Liver (tissue), 3 donors: ENCODE data around the gene MYL4.

Experiments used
- JUND ChIP-seq, 2 donors: IDR thresholded peaks; 2 replicates each; pipeline ENCODE4 v1.6.1; 2016; ENCODE audit warnings: antibody characterized with exemption in 2 of 2
- RXRA ChIP-seq, 2 donors: IDR thresholded peaks; 2 replicates each; pipeline ENCODE4 v1.6.1; 2017 to 2018; ENCODE audit warnings: antibody characterized with exemption in 2 of 2, mild to moderate bottlenecking in 1 of 2
- TF ChIP-seq, protein P1 (sequence below): fragments of 150-350 bp; IDR thresholded peaks from 2 replicates; pipeline ENCODE4 v1.5.1; 2017; ENCODE audit warnings: improper control_type of control experiment, low read depth, low read length; ENCODE audit not compliant: missing input control
- donor health status: healthy.
- donor health status: healthy.

DNA sequence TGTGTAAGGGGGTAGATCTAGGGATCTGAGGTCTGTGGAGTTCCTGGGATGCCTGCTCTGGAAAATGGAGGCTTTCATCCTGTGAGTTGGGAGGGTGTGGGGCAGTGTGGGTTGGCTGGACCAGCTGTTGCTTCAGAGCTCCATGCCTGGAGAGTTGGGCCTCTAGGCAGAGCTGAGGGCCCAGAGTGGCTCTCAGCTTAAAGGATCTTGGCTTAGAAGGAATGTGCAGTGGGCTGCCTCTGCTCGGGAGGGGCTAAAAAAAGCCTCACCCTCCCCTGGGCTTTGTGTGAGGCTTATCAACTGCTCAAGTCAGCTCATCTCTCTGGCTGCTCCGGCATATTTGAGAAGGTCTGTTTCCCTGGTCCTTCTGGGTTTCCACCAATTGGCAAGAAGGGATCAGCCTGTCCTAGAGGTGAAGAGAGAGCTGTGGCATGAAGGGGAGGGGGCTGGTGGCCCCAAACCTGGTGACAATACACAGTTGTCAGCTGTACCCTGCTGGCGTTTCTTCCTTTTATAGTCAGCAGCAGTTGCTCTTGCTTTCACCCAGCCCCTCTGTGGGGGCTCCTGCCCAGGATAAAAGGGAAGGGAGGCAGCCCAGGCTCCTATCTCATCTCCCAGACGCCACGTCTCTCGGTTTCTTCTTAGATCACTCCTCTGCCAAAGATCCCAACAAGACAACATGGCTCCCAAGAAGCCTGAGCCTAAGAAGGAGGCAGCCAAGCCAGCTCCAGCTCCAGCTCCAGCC lies at the start of gene MYL4:
- TF ChIP-seq JUND (IDR thresholded peaks at IDR 0.05) (no peak), RXRA (IDR thresholded peaks at IDR 0.05) (no peak)
- TF ChIP-seq, protein P1, sequence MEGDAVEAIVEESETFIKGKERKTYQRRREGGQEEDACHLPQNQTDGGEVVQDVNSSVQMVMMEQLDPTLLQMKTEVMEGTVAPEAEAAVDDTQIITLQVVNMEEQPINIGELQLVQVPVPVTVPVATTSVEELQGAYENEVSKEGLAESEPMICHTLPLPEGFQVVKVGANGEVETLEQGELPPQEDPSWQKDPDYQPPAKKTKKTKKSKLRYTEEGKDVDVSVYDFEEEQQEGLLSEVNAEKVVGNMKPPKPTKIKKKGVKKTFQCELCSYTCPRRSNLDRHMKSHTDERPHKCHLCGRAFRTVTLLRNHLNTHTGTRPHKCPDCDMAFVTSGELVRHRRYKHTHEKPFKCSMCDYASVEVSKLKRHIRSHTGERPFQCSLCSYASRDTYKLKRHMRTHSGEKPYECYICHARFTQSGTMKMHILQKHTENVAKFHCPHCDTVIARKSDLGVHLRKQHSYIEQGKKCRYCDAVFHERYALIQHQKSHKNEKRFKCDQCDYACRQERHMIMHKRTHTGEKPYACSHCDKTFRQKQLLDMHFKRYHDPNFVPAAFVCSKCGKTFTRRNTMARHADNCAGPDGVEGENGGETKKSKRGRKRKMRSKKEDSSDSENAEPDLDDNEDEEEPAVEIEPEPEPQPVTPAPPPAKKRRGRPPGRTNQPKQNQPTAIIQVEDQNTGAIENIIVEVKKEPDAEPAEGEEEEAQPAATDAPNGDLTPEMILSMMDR: no peak
